ENCODE measurements around the gene PPP1R3C.

DNA sequence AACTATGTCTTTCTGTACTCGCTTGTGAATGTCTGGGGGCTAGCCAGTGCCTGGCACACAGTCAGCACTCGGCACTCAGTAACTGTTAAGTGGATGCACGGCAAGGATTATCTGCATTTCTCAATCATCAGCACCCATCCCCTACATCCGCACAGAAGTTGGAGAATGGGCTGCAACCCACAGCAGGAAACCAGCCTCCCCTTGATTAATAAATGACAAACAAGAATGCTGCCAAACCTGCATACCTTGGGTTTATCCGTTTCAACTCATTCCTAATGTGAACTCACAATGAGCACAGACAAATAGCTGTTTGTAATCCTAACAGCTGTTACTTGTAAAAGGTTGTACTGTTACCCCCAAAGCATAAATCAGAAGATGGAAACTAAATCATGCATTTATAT lies 28.9 kb downstream of the PPP1R3C start:
- TF ChIP-seq, protein P1, sequence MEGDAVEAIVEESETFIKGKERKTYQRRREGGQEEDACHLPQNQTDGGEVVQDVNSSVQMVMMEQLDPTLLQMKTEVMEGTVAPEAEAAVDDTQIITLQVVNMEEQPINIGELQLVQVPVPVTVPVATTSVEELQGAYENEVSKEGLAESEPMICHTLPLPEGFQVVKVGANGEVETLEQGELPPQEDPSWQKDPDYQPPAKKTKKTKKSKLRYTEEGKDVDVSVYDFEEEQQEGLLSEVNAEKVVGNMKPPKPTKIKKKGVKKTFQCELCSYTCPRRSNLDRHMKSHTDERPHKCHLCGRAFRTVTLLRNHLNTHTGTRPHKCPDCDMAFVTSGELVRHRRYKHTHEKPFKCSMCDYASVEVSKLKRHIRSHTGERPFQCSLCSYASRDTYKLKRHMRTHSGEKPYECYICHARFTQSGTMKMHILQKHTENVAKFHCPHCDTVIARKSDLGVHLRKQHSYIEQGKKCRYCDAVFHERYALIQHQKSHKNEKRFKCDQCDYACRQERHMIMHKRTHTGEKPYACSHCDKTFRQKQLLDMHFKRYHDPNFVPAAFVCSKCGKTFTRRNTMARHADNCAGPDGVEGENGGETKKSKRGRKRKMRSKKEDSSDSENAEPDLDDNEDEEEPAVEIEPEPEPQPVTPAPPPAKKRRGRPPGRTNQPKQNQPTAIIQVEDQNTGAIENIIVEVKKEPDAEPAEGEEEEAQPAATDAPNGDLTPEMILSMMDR (conservative IDR thresholded peaks at IDR 0.05; ENCODE audit: low read depth, low read length): no peak
- TF ChIP-seq EZH2 (IDR thresholded peaks at IDR 0.05; ENCODE audit: borderline replicate concordance, low read depth, low read length, poor library complexity, severe bottlenecking): no peak

Measured in A673 (cell line).